ENCODE results near the gene PRDM2. TPM values are rescaled to one million over a fixed set of nuclear protein-coding genes. Genes with fewer than 3 reads are reported as not detected.

The PRDM2 gene
- total RNA-seq, 1 experiment from 2014 or later: 9.2 TPM

DNA sequence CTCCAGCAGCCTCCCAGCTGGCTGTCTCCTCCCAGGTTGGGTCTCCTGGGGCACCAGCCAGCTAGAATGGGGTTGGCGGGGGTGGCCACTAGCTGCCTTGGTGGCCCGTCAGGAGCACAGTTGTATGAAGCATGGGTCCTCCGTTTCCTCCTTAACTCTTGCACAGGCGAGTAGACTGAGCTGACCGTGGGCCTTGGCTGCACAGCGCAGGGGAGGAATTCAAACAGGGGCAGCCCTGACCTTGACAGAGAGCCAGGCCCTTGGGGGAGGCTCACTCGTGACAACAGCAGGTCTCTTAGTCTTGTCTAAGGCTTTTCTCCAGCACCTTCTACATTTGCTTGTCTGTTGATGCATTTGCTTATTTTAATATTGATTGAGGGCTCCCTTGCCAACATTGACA lies 114.1 kb downstream of the PRDM2 start:
- no peak for DNase-seq (ENCODE audit: low read depth)

DNA sequence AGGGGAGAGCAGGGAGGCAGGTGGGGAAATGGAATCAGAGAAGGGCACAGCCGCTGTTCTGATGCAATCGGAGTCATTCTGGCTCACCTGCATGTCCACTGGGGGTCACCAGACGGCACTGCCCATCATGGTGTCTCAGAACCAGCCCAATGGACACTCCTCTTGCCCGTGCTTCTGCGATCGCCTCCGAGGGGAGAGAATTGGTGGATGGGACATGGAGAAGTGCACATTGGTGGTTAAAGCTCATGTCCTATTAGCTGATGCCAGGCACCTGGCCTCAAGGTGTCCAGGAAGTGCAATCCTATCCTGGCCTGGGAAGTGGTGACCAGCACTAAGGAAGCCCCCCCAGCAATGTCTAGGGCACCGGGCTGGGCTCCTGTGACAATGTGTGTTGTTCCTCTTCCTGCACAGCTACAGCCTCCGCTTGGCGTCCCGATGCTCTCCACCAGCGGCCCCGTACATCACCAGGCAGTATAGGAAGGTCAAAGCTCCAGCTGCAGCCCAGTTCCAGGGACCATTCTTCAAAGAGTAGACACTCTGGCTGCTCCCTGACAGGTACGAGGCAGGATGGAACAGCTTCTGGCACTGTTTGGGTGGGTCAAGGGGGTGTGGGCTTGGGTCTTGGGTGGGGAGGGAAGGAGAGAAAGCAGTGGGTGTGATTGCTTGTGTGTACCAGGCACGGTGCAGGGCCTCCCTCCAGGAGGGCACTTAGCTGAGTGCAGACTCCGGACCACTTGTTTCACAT lies 116.2 kb downstream of the PRDM2 start:
- DNase-seq (ENCODE audit: low read depth): no peak

DNA sequence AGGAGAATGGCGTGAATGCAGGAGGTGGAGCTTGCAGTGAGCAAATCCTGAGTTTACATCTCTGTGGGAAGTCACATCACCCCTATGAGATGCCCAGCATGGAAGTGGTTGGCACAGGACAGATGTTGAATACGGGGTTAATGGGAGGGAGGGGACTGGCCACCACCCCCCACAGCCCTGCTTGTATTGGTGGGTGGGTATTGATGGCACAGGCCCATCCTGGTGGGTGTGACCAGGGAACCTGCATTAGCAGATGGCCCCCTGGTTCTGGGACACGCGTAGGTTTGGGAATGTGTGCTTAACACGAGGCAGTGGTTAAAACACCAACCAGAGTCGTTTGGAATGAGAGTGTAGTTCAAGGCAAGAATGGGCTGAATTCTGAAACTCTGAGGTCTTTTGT lies 117.9 kb downstream of the PRDM2 start:
- DNase-seq (ENCODE audit: low read depth): no peak

DNA sequence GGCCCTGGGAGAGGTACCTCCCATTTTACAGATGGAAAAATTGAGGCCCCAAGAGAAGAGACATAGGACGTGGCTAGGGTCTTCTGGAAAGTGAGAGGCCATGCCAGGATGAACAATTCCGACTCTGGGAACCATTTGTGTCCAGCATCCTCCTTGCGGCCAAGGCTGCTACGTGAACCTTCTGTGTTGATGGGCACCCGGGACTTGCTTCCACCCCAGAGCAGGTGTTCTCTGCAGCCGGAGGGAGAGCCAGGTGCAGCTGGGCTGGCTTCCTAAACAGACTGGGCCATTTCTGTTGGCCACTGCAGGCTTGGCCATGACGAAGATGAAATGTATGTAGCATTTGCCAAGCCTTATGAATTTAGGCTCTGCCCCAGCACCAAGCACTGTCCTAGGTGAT lies 118.9 kb downstream of the PRDM2 start:
- no peak for DNase-seq (ENCODE audit: low read depth)

DNA sequence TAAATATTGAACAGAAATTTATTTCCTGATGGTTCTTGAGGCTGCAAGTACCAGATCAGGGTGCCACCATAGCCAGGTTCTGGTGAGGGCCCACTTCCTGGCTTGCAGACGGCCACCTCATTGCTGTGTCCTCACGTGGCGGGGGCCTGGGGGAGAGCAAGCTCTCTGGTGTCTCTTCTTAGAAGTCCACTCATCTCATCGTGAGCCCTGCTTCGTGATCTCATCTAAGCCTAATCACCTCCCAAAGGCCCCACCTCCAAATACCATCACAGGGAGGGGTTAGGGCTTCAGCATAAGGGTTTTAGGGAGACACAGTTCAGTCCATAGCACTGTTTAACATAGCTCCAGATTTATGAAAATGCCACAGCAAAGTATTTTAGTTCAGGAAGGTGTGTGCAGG lies 119.7 kb downstream of the PRDM2 start:
- no peak for DNase-seq (ENCODE audit: low read depth)

DNA sequence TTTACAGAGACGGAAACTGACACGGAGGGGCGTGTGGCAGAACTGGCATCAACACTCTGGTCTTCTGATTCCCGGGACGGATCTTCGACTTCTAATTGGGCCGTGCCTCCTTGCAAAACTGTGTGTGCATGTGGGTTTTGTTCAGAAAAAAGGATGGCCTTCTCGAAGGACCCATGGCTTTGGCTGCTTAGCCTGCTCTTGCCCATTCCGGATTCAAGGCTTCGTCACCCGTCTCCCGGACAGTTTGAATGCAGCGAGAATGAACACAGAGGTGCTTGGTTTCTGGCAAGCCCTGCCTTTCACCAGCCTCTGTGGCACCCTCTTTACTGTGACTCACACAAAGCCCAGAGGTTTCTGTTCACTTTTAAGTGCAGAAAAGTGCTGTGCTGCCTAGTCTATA lies 120.1 kb downstream of the PRDM2 start:
- no peak for DNase-seq (ENCODE audit: low read depth)

DNA sequence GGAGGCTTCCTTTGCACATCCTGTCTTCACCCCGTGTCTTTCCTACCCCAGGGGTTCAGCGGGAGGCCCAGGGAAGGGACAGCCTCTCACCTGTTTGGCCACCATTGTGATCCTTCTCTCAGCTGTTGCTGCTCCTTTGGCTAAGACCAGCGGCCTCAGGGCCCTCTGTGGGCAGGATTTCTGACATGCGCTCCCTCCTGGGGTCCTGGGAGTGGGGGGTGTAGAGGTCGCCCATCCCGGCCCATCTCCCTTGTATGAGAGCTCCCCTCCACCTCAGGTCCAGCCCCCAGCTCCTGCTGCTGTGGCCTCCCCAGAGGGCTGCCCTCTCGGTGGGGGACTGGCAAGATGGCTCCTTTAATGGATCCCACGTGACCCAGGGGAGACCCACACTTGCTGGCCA lies 120.5 kb downstream of the PRDM2 start:
- DNase-seq (ENCODE audit: low read depth): no peak

DNA sequence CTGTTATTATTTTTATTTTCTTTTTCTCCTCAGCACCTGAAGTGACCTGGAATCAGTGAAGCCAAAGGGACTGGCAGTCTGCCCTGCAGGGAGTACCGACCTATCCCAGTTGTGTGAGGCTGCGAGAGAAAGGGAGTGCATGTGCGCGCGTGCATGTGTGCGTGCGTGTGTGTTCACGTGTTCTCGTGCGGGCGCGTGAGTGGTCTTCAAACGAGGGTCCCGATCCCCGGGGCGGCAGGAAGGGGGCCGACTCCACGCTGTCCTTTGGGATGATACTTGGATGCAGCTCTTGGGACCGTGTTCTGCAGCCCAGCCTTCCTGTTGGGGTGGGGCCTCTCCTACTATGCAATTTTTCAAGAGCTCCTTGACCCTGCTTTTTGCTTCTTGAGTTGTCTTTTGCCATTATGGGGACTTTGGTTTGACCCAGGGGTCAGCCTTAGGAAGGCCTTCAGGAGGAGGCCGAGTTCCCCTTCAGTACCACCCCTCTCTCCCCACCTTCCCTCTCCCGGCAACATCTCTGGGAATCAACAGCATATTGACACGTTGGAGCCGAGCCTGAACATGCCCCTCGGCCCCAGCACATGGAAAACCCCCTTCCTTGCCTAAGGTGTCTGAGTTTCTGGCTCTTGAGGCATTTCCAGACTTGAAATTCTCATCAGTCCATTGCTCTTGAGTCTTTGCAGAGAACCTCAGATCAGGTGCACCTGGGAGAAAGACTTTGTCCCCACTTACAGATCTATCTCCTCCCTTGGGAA lies 123.3 kb downstream of the PRDM2 start:
- no peak for DNase-seq (ENCODE audit: low read depth)

DNA sequence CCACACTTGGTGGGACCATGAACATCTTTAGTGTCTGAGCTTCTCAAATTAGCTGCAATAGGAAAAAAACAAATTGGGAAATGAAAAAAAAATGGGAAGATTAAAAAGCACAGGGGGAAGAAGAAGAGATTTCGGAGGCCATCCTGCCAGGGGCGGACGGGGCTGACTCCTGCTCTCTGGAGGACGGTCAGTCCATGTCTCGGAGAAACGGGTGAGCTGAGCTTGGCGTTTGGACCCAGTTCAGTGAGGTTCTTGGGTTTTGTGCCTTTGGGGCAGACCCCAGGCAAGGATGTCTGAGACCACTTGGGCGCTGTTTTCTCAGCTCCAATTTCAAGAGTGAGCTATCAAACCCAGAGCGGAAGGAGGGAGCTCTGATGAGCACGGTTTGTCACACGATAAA lies 123.9 kb downstream of the PRDM2 start:
- DNase-seq (ENCODE audit: low read depth): no peak

DNA sequence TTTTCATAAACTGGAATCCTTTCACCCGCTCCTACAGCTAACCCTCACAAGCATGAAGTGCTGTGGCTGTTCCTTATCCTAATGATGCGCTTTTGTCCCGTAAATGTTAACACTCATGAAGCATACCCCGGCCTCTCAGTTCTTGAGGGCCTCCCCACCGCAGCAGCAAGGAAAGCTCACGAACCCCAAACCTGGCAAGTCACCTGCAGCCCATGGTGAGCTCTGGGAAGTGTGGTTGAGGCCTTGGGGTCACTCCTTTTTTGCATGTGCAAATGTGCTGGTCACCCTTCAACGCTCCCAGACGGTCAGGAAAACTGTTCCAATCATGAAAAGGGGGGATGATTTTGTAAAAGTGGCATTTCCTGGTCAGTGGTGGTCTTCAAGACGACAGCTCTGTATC lies 124.6 kb downstream of the PRDM2 start:
- no peak for DNase-seq (ENCODE audit: low read depth)

DNA sequence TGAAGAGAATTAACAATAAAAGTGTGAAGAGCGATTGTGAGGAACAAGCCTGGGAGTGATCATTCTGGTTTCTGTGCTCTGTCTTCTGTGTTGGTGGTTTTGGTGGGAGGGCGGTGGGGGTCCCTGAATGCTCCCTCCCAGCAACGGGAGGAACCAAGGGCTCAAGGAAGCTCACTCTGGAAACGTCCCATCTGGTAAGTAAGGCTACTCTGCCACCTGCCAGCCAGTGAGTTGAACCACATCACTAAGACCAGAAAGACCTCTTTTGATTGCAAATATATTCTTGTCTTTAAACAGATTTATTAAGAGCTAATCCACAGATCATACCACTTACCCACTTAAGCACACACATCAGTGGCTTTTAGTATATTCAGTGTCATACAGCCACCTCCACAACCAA lies 125.0 kb downstream of the PRDM2 start:
- no peak for DNase-seq (ENCODE audit: low read depth)

DNA sequence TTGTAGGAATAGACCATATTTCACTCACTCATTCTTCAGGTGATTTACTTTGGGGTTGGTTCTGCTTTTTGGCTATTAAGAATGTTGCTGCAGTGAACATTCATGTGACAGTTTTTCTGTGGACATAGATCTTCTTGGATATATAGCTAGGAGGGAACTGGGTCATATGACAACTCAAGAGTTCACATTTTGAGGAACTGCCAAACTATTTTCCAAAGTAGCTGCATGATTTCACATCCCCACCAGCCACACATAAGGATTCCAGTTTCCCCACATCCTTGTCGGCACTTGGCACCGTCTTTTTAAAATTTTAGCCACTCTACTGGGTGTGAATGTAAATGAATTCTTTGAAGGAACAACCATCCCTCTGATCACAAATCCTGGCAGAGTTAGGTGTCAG lies 126.0 kb downstream of the PRDM2 start:
- no peak for DNase-seq (ENCODE audit: low read depth)

DNA sequence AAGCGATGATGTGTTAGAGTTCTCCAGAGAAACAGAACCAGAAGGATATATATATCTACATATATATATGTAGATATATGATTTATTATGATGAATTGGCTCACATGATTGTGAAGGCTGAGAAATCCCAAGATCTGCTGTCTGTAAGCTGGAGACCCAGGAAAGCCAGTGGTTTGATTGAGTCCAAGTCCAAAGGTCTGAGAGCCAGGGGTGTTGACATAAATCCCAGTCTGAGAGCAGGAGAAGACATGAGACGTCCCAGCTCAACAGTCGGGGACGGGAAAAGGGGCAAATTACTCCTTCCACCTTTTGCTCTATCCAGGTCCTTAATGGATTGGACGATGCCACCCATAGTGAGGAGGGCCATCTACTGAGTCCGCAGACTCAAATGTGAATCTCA lies 126.6 kb downstream of the PRDM2 start:
- DNase-seq (ENCODE audit: low read depth): no peak

DNA sequence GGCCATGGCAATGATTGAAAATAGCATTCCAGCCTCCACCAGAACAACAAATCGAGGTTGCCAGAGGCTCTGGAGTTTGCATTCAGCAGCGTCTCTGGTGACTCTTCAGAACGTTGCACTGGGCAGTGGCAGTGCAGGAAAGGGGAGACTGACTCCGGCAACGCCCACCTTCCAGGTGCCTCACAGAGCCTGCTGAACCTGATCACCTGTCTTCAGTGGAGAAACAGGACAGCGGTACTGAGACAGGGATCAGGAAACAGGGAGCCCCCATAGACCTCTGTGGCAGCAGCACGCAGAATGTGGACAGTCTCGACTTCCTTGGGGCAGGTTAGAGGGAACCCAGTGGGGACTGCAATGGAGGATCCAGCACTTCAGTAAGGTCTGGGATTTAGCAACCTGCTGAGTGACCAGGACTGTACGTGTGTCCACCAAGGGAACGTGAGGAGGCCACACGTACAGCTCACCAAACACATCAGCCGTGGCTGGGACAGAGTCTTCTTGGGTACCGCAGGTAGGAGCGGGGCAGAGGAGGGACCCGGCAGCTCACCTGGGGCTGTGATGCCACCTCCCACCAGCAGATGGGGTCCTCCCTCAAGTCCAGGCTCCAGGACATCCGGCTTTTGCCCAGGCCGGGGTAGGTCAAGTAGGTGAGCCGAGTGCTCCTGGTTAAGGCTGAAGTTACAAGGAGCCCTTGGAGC lies 128.6 kb downstream of the PRDM2 start:
- peak; percentile 12 for DNase-seq (ENCODE audit: low read depth)

DNA sequence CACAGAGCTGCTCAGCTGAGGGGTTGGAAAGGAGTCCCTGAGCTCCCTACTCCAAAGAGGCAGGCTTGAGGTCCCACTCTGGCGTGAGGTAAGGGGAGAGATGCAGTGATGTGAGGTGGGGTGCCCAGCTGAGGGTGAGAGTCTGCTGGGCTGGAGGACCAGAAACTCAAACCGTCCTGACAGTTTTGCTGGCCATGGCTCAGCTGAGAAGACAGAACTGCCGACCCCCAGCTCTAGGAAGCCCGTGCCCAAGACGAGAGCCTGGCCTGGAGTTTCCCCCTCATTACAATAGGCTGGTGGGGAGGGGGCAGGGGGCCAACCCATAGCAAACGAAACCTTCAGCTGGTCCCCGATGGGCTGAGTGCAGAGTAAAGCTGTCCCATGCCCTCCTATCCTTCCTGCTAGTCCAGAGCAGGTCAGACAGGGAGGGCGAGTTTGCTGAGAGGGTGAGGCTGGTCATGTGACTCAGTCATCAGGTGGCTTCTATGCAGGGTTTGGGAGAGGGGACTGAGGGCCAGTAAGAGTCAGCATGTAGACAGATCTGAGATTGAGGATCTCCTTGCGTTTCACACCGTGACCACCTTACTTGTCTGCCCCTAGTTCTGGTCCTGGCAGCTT lies 129.3 kb downstream of the PRDM2 start:
- no peak for DNase-seq (ENCODE audit: low read depth)

DNA sequence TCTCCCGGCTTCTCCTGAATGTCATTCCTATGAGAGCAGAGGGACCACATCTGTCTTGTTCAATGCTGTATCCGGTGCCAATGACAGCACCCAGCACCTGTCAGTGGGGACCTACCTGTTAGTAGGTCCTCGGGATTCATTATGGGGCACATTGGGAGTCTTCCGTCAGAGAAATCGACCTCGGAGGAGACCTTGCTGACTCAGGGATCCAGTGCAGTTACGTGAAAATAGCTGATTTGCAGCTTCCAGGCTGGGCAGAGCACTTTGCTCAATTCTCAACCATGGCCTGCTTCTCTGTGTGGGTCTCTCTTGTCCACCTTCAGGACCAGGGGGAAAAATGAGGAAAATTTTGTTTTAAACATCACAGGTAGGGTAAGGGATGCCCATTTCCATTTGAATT lies 130.2 kb downstream of the PRDM2 start:
- DNase-seq (ENCODE audit: low read depth): no peak

DNA sequence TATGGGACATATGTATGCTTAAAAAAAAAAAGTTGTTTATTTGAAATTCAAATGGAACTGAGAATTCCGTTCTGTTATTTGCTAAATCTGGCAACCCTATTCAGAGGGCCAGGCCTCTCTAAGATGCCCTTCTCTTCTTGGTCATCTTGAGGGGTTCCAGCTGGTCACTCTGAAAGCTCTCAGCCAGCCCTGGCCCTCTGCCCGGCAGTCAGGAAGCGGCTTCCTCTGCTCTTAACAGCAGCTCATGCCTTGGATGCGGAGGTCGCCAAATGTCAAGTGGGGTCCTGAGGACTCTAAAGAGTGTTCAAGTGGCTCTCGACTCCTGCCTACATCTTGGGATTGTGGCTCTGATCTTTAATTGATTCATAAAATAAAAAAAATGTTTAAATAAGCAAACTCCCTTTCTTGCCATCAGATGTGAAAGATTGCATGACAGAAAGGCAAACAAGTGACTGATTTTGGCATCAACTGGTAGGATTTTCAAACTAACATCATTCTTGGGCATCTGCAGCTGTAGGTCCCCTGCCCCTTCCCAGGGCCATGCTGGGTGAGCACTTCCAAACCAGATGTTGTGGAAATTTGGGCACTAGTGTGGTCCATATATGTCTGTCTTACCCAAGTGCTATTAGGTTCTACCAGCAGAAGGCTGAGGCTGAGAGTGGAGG lies 130.8 kb downstream of the PRDM2 start:
- no peak for DNase-seq (ENCODE audit: low read depth)

DNA sequence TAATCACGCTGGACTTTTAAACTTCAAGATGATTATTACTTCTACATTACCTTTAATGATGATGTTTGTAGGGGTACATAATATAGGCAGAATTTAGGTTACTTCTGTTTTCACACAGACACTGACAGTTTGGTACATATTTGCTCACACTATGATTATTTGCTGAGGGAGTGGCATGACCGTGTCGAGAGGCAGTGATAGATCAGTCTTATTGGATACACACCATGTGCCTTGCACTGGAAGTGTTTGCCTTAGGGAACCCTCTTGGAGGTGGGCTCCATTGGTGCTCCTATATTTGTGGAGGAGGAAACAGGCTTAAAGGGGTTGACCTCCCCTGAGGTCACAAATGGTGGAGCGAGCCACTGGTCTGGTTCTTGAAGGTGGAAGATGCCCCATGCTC lies 132.1 kb downstream of the PRDM2 start:
- DNase-seq (ENCODE audit: low read depth): no peak

DNA sequence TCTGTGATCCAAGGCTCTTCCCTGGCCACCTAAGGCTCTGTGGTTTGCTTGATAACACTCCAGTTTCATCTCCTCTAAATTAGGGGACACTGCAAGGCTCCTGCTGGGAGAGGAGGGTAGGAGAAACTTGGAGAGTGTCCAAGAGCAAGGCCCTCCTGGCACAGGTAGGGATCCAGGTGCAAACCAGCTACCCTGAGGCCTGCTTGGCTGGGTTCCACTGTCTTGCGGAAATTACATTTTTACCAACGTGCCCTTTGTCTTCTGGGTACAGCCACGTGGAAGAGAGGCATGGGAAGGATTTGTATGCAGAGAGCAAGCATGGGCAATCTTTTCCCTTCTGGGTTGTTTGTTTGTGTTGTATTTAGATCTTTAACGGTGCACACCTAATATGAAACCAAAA lies 132.5 kb downstream of the PRDM2 start:
- DNase-seq (ENCODE audit: low read depth): no peak

DNA sequence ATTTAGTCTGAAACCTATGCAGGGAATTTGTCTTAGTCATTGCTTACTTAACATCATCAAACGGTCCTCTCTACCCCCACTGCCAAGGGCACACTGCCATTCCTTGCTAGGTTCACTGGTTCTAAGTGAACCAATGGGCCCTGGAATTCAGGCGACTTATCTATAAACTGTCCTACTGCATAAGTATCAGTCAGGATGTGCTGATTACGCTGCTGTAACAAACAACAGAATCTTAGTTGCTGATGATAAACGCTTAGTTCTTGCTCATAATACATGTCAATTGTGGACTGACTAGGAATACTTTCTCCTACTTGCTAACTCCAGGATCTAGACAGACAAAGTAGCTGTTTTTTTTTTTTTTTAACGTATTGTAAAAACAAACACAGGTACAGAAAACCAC lies 136.1 kb downstream of the PRDM2 start:
- no peak for DNase-seq (ENCODE audit: low read depth)

DNA sequence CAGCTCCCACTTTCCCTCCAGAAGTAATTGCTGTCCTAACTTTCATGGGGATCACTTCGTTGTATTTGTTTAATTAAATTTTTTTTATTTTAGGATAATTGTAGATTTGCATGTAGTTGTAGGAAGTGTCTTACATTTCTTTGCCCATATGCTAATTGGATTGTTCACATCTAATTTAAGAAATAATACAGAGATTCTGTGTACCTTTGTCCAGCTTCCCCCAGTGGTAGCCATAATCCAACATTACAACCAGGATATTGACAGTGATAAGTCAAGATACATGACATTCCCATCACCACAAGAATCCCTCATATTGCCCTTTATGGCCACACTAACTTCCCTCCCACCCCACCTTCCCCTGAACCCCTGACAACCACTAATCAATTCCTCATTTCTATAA lies 136.6 kb downstream of the PRDM2 start:
- DNase-seq (ENCODE audit: low read depth): no peak

DNA sequence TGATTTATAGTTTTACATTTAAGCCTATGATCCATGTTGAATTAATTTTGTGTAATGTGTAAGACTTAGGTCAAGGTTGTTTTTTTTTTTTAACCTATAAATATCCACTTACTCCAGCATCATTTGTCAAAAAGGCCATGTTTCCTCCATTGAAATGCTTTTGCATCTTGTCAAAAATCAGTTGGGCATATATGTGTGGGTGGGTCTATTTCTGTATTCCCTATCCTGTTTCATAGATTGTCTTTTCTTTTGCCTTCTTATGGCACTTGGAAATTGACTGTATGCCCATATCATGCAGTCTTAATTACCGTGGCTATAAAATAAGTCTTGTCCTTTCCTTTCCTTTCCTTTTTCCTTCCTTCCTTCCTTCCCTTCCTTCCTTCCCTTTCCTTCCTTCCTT lies 138.2 kb downstream of the PRDM2 start:
- no peak for DNase-seq (ENCODE audit: low read depth)
